NB4 (cell line): Measurements from ENCODE around the gene NSF.

Experiments used
- DNase-seq: peaks from one replicate; pipeline ENCODE4 v3.0.0; 2010; ENCODE audit warnings: low read depth
- H3K4me3 ChIP-seq: one replicate; pipeline ENCODE4 v1.5.1; 2011; ENCODE audit warnings: mild to moderate bottlenecking, low read depth, low read length, moderate library complexity
- MYC ChIP-seq: IDR thresholded peaks from 2 replicates; pipeline ENCODE4 v1.6.1; 2011; ENCODE audit warnings: low read depth, low read length
- POLR2A ChIP-seq: IDR thresholded peaks from 2 replicates; pipeline ENCODE4 v1.6.1; 2011; ENCODE audit warnings: mild to moderate bottlenecking; ENCODE audit not compliant: insufficient read length; ENCODE audit errors: extremely low read depth
- TF ChIP-seq, protein P1 (sequence below): IDR thresholded peaks from 2 replicates; pipeline ENCODE4 v1.6.1; 2011; ENCODE audit warnings: low read depth, low read length
- TF ChIP-seq, protein P2 (sequence below): IDR thresholded peaks from one replicate; pipeline ENCODE4 v1.5.1; 2012; ENCODE audit warnings: low read depth, low read length

Gene NSF

DNA sequence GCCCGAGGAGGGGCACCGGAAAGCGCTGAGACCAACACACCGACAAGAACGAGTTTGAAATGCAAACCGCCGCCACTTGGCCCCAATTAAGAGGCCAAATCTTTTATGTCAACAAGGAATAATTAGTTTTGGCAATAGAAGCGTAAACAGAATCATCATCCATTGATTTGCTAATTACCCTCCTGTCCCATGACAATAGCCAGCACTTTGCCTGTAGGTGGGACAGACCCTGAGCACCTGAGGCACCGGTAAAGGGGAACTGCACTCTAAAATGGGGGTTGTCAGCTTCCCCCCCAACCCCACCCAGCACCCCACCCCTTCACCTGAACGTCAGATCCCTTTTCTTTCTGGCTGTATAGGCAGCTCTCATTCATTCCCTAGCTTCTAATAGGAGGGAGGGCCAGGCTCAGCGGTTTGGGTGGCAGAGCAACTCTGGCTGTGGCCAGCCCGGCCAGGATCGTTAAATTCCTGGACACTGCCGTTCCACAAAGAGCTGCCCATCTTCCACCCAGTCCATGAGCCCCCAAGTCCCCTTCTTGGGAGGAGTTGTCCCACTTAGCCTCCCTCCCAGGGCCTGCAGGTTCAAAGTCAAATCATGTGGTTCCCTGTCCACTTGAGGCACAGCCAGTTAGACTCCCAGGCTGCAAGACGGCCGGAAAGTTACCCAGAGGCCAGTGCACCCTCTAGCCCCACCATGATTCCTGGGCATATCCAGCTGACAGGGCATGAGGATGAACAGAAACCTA lies 182.2 kb downstream of the NSF start:
- TF ChIP-seq POLR2A, result no peak
- TF ChIP-seq, protein P1, sequence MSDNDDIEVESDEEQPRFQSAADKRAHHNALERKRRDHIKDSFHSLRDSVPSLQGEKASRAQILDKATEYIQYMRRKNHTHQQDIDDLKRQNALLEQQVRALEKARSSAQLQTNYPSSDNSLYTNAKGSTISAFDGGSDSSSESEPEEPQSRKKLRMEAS, result no peak
- TF ChIP-seq, protein P2, sequence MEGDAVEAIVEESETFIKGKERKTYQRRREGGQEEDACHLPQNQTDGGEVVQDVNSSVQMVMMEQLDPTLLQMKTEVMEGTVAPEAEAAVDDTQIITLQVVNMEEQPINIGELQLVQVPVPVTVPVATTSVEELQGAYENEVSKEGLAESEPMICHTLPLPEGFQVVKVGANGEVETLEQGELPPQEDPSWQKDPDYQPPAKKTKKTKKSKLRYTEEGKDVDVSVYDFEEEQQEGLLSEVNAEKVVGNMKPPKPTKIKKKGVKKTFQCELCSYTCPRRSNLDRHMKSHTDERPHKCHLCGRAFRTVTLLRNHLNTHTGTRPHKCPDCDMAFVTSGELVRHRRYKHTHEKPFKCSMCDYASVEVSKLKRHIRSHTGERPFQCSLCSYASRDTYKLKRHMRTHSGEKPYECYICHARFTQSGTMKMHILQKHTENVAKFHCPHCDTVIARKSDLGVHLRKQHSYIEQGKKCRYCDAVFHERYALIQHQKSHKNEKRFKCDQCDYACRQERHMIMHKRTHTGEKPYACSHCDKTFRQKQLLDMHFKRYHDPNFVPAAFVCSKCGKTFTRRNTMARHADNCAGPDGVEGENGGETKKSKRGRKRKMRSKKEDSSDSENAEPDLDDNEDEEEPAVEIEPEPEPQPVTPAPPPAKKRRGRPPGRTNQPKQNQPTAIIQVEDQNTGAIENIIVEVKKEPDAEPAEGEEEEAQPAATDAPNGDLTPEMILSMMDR, result no peak
- TF ChIP-seq MYC, result no peak; the same call in 1 of the 2 replicates
- no peak overlapping the region for H3K4me3 ChIP-seq
- no peak for DNase-seq

DNA sequence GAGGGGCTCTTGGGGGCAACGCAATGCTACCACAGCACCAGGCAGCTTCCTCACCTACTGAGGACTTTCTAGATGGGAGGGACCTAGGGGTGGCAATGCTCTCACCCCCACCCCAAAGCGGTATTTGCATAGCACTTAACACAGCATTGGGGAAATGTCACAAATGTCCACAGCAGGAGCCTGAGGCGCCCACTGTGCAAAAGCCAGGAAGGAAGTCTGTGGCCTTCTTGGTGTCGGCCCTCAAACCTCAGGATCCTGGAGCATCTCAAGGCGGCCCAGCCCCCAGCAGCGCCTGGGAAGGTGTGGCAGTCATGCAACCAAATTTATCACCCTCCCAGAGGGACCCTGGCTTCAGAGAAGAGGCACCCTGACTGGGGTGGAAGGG lies 182.7 kb downstream of the NSF start:
- TF ChIP-seq, protein P2, result no peak
- TF ChIP-seq MYC, result no peak
- no peak for TF ChIP-seq POLR2A
- TF ChIP-seq, protein P1, result no peak
- no peak overlapping the region for H3K4me3 ChIP-seq
- peak; percentile 83 for DNase-seq

DNA sequence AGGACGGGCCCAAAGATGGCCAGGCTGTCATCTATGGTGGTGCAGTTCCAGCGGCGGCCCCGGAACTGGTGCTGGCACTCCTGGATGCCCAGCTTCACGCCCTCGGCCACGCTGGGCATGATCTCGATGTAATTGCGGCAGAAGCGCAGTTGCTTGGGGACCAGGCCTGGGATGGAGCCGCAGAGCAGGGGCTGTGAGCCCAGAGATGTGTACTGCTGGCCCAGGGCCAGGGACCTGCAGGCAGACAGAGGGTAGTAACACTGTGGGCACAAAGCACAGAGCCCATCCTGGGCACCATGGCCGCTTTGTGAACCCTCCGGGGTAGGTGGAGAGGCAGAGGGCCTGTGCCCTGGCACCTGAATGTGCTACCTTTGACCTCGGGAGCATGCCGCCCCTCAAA lies 183.2 kb downstream of the NSF start:
- no peak overlapping the region for H3K4me3 ChIP-seq
- TF ChIP-seq POLR2A, result no peak
- TF ChIP-seq MYC, result no peak
- TF ChIP-seq, protein P1, result no peak
- TF ChIP-seq, protein P2, result no peak
- DNase-seq, result no peak

DNA sequence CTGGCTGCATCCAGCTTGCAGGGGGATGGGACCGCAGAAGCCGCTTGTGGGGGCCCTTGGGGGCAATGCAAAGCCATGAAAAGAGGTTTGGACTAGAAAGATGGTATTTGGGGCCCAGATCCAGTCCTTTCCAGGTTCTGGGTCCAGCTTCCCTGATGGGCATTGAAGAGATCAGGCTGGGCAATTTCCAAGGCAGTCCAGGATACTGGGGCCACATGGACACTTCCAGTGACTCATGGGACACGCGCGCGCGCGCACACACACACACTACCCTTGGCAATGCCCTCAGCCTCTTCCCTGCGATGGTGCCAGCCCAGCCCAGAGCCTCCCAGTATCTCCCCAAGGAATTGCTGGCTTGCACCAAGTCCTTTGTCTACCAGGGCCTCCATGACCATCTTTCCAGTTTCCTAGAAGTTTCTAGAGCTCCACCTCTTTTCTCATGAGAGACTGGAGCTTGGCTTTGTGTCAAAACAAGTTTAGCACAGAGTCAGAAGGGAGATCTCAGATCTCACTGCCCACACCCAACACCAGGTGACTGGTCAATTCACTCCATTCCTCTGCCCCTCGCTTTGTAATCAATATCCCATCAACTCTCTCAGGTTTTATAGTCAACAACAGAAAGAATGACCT lies 183.8 kb downstream of the NSF start:
- DNase-seq, result no peak
- TF ChIP-seq POLR2A (no peak), MYC (no peak)
- TF ChIP-seq, protein P1, result no peak
- TF ChIP-seq, protein P2, result no peak
- no peak overlapping the region for H3K4me3 ChIP-seq

DNA sequence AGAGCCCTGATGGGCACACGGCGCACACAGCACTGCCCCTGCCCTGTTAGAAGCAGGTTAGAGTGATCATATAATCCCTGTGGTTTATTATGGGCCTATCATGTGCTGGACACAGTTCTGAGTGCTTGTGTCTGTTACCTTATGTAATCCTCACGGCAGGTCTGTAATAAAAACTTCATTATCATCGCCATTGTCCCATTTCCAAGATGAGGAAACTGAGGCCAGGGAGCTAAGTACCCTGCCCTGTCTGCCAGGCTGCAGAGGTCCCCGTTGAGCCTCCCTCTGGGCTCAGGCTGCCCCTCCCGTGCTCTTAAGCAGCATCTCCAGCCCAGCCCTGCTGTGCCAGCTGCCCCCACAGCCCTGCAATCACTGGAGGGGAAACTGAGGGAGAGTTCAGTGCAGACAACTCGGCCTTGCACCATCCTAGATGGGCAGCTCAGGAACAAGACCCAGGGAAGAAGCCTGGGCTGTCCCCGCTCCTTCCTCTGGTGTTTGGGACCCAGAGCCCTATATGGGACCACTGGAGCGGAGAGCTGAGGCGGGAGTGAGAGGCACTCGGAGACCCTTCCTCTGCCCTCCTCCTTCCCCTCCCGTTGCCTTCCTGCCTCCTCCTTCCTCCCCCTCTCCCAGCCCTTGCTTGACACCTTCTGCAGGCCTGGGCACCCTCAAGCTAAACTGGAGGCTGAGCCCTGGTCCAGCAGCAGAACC lies 186.0 kb downstream of the NSF start:
- no peak for DNase-seq

More for the DNA sequence above, 186.0 kb downstream of the NSF start:
- TF ChIP-seq MYC, result no peak
- TF ChIP-seq, protein P2, result no peak
- TF ChIP-seq, protein P1, result no peak
- no peak for TF ChIP-seq POLR2A
- no peak overlapping the region for H3K4me3 ChIP-seq
